HG03108 (cell line): ENCODE measurements around the gene AP2A1.

ENCODE experiments used
- ATAC-seq: cut with Tn5 transposase; IDR thresholded peaks from one replicate; pipeline ENCODE4 v1.9.1; 2021; ENCODE audit warnings: moderate library complexity; ENCODE audit not compliant: unreplicated experiment

AP2A1 gene

GRCh38 chr19:49837009-49837310 is 70.2 kb downstream of the AP2A1 start:
- no peak for ATAC-seq

GRCh38 chr19:49837425-49837824 is 70.6 kb downstream of the AP2A1 start:
- ATAC-seq: no peak

- ATAC-seq: no peak
Observed at GRCh38 chr19:49838885-49839588, 72.2 kb downstream of the AP2A1 start.

- ATAC-seq: no peak
Observed at GRCh38 chr19:49839713-49840112, 72.9 kb downstream of the AP2A1 start.

- ATAC-seq: no peak
Observed at GRCh38 chr19:49840321-49840720, 73.5 kb downstream of the AP2A1 start.

GRCh38 chr19:49840736-49841249 is 74.0 kb downstream of the AP2A1 start:
- ATAC-seq: no peak

GRCh38 chr19:49843265-49843664 is 76.5 kb downstream of the AP2A1 start:
- ATAC-seq: no peak

- no peak for ATAC-seq
Observed at GRCh38 chr19:49844138-49845095, 77.6 kb downstream of the AP2A1 start.

- no peak for ATAC-seq
Observed at GRCh38 chr19:49845414-49845813, 78.6 kb downstream of the AP2A1 start.

GRCh38 chr19:49846408-49846807 is 79.6 kb downstream of the AP2A1 start:
- no peak for ATAC-seq

GRCh38 chr19:49847731-49848696 is 81.2 kb downstream of the AP2A1 start:
- ATAC-seq: no peak

- ATAC-seq: no peak
Observed at GRCh38 chr19:49848938-49849337, 82.1 kb downstream of the AP2A1 start.

GRCh38 chr19:49849433-49850220 is 82.8 kb downstream of the AP2A1 start:
- no peak for ATAC-seq

GRCh38 chr19:49850221-49850486 is 83.4 kb downstream of the AP2A1 start:
- ATAC-seq: peak; percentile 1

GRCh38 chr19:49850487-49851342 is 83.9 kb downstream of the AP2A1 start, which contains the start of gene PTOV1:
TSS of gene PTOV1 (plus strand) at chr19:49851159.
- peak; percentile 69 for ATAC-seq

GRCh38 chr19:49851456-49852259 is 84.9 kb downstream of the AP2A1 start:
- no peak for ATAC-seq

GRCh38 chr19:49852631-49853126 is 85.9 kb downstream of the AP2A1 start:
- ATAC-seq: no peak

GRCh38 chr19:49853852-49854377 is 87.1 kb downstream of the AP2A1 start:
- no peak for ATAC-seq
